Spleen (tissue), 7 donors: ENCODE results near the gene IL17C.

Experiments used
- POLR2A ChIP-seq, 3 donors: fragments of 450-650 bp; IDR thresholded peaks; one replicate each; pipeline ENCODE4 v1.5.1; 2017; ENCODE audit warnings: antibody characterized with exemption in 3 of 3, mild to moderate bottlenecking in 1 of 3
- TF ChIP-seq, protein P1 (sequence below), 11 experiments: fragments of 200-600 bp in 7 of 11; fragments of 450-650 bp in 4 of 11; sonication (generic) in 4 of 11; IDR thresholded peaks in 8 of 11; conservative IDR thresholded peaks in 3 of 11; 1 replicate in 7 of 11; 2 replicates in 4 of 11; pipeline versions ENCODE4 v1.4.0 to v1.8.0; 2016 to 2021; ENCODE audit warnings: antibody characterized with exemption in 11 of 11, inconsistent platforms in 4 of 11, mild to moderate bottlenecking in 1 of 11
- donor health status: DM: no; HTN: no; CAD: no; lungs with moderate emphysema.
- donor health status: DM: no; HTN: no; CAD: no.
- donor health status: DM: no; HTN: no; CAD: no.

DNA sequence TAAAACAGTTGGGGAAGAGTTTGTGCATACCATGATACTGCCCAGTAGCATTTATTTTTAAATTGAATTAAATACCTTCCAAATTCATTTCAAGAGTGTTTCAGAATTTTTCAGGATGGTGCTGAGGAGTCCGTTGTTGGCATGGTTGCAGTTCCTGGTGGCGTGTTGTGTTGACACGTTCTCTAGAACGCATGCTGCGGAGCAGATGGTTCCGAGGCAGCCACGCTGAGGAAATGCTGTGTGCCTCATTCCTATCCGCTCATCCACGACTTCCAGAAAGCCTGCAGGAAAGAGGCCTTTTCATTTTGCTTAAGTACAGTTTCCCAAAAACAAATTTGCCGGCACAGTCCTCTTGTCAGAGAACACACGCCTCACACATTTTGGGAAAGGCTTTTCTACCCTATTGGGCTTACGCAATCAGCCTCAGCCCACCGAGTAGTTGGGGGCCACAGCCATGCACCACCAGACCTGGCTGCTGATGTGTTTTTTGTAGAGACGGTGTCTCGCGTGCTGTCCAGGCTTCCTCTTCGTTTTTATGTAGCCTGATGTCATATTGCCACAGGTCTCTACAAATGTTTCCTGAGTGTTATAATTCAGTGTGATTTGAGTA, 32.1 kb upstream of the IL17C start:
- TF ChIP-seq, protein P1, sequence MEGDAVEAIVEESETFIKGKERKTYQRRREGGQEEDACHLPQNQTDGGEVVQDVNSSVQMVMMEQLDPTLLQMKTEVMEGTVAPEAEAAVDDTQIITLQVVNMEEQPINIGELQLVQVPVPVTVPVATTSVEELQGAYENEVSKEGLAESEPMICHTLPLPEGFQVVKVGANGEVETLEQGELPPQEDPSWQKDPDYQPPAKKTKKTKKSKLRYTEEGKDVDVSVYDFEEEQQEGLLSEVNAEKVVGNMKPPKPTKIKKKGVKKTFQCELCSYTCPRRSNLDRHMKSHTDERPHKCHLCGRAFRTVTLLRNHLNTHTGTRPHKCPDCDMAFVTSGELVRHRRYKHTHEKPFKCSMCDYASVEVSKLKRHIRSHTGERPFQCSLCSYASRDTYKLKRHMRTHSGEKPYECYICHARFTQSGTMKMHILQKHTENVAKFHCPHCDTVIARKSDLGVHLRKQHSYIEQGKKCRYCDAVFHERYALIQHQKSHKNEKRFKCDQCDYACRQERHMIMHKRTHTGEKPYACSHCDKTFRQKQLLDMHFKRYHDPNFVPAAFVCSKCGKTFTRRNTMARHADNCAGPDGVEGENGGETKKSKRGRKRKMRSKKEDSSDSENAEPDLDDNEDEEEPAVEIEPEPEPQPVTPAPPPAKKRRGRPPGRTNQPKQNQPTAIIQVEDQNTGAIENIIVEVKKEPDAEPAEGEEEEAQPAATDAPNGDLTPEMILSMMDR (IDR thresholded peaks at IDR 0.05 in 8 of 11, conservative IDR thresholded peaks at IDR 0.05 in 3 of 11): no peak
- no peak for TF ChIP-seq POLR2A (IDR thresholded peaks at IDR 0.05)
